NCI-H1694 treated with DMSO at 0.1 percent for 48 hours (cell line): ENCODE results near the gene NOS1AP.

Source experiments
- DNase-seq: peaks from one replicate; lab custom pipeline; 2025; lab: John Stamatoyannopoulos, UW

The NOS1AP gene

DNA sequence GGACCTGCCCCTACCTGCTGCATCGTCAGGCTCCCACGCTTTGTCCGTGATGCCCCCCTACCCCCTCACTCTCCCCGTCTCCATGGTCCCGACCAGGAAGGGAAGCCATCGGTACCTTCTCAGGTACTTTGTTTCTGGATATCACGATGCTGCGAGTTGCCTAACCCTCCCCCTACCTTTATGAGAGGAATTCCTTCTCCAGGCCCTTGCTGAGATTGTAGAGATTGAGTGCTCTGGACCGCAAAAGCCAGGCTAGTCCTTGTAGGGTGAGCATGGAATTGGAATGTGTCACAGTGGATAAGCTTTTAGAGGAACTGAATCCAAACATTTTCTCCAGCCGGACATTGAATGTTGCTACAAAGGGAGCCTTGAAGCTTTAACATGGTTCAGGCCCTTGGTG lies 298.3 kb downstream of the NOS1AP start:
- no peak for DNase-seq

GRCh38 chr1:162368451-162368850 lies 299.0 kb downstream of the NOS1AP start:
- no peak for DNase-seq

- DNase-seq, result no peak
Measured at GRCh38 chr1:162369571-162369970, 300.1 kb downstream of the NOS1AP start.

GRCh38 chr1:162370161-162370560 lies 300.7 kb downstream of the NOS1AP start:
- no peak for DNase-seq

DNA sequence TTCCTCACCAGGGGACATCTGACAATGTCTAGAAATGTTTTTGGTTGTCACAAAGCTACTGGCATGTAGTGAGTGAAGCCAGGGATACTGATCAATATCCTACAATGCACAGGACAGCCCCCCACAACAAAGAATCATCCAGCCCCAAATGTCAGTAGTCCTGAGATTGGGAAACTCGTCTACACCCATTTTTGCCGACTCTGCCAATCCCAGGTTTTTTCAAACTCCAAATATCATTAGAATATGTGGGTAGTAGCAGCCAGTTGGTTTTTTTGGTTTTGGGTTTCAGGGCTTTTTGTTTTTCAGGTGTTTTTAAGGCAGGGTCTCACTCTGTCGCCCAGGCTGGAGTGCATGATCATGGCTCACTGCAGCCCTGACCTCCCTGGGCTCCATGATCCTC lies 301.2 kb downstream of the NOS1AP start:
- no peak for DNase-seq

GRCh38 chr1:162371611-162372010 lies 302.1 kb downstream of the NOS1AP start:
- no peak for DNase-seq

DNA sequence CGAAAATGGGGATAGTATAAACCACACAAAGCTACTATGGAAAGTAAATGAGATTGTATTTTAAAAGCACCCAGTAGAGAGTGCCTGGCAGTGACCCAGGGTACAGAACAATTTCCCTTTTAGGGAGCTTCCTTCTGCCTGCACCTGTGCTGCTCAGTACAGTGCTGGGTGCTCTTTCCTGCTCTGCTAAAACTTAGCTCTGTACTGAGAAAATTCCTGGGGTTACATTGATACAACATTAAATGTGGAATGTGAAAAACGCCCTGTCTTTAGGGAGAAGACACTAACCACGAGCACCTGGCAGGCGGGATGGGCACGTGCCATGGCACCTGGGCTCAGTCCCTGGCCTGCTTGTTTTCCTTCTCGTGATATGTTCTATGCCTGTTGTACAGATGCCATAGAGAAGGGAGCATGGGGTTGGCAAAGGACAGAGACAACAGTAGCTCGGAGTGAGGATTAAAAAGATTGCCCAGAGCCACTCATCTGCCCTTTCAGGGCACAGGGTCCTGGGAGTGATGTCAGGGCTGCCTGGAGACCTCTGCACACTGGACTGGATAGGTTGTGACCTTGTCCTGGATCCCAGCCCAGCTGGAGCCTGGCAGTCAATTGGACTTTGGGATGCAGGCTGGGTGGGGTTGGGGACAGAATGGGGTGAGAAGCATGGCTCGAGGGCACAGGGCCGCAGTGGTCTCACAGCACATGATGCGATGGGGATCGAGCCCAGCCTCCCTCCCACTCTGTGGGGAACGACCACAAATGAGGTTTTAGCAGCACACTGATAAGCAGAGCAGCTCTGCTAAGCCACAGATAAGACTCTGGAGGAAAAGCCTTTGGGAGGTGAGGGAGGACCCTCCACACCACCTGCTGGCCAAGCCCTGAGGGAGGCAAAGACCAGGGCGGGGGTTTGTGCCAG lies 302.9 kb downstream of the NOS1AP start:
- no peak for DNase-seq

DNA sequence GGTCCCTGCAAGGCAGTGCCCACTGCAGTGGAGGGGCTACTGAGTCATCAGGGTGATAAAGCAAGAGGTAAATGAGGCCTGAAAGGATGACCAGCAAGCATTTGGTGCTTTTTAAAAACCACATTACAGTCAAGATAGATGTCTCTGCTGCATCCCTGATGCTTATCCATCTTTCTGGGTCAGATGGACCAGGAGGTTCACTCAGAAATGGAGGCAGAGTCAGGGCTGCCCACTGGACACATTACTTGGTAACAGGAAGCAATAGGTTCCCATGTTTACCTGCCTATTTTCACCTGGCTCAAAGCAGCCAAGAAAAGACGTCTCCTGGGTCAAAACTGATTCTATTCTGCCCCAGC lies 303.6 kb downstream of the NOS1AP start:
- DNase-seq, result no peak

DNA sequence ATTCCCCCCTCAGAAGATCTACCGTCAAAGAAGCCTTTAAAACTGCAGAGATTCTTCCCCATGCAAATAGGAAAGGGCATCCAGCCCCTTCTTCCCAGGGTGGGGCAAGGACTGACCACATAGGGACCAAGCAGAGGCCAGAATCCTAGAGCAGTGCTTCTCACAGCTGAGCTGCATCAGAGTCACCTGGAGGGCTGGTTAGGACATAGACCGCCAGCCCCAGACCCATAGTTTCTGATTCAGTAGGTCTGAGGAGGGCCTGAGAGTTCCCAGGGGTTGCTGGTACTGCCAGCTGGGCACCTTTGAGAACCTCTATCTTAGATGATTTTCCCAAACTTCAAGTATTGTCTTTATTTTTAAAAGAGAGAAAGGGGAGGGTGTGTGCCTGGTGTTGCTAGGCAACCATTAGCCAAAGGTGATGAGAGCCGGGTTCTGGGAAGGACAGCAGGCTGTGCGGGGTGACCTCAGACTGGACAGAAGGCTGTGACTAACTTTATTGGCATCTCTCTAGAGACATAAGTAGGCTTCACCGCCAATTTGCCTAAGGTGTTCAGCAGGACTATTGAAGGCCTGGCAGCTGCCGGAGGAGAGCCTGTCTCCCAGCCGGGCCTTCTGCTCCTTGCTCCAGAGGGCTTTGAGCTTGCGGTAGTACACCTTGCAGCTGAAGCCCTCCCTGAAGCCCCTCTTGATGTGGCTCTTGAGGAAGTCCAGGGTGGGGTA lies 304.2 kb downstream of the NOS1AP start:
- DNase-seq, result no peak

DNA sequence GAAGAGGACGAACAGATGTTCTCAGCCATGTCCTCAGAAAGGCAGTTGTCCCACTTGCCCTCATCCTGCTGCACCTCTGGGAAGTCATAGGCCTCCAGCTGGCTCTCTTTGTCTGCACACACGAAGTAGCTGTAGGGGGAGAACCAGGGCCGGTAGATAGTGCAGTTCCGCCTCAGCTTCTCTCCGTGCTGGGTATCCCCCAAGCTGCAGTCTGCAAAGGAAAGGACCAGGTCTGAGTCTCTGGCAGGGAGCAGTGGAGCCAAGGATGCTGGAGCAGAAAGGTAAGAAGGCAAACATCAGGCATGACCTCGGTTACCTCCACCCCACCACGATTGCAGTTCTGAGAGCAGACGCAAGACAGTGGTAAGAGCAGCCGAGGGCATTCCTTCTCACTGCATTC lies 304.9 kb downstream of the NOS1AP start:
- DNase-seq, result no peak

GRCh38 chr1:162375463-162375862 lies 306.0 kb downstream of the NOS1AP start:
- DNase-seq, result no peak

DNA sequence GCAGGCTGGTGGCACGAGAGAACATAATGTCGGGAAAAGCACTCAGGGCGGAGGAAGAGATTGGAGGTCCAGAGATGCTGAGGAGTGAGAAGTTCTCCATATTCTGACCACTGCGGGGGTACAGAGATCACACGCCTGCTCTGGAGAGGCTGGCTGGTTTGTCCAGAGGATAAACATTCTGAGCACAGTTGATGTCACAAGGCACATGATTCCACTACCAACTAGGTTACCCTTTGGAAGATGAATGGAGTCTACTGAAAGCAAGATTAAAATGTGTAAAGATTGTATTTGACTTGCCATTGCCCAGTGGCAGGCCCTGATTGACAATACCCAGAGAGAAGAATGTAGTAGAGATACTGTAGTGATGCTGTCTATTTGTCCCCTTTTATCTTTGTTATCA lies 307.2 kb downstream of the NOS1AP start, which contains the start of gene SPATA46:
Gene SPATA46 (minus strand): TSS at position 164 of the 400 bp plus-strand sequence. CDS start 64 bp downstream, at position 100.
- DNase-seq, result no peak

GRCh38 chr1:162380061-162380846 lies 310.8 kb downstream of the NOS1AP start:
- no peak for DNase-seq

DNA sequence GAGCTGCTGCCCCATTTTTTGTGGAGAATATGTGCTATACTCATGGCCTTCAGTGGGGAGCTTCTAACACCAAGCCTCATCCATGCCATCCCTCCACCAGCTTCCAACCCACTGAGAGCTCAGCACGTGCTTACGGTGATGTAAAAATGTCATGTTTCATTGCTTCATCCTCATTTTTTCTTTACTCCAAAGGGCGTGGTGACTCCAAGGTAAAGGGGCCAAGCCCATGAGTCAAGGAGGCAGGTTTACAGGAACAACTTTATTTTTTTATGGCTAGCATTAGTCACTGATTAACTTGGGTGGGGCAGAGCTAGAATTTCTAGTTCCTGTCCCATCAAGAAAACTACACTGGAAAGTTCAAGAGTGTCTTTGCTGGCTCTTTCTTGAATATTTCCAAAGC lies 311.9 kb downstream of the NOS1AP start, which contains the start of gene C1orf226:
Gene C1orf226 (plus strand): TSS at position 346 of the 400 bp plus-strand sequence. CDS start 174 bp downstream, outside the sequence.
- DNase-seq, result no peak

DNA sequence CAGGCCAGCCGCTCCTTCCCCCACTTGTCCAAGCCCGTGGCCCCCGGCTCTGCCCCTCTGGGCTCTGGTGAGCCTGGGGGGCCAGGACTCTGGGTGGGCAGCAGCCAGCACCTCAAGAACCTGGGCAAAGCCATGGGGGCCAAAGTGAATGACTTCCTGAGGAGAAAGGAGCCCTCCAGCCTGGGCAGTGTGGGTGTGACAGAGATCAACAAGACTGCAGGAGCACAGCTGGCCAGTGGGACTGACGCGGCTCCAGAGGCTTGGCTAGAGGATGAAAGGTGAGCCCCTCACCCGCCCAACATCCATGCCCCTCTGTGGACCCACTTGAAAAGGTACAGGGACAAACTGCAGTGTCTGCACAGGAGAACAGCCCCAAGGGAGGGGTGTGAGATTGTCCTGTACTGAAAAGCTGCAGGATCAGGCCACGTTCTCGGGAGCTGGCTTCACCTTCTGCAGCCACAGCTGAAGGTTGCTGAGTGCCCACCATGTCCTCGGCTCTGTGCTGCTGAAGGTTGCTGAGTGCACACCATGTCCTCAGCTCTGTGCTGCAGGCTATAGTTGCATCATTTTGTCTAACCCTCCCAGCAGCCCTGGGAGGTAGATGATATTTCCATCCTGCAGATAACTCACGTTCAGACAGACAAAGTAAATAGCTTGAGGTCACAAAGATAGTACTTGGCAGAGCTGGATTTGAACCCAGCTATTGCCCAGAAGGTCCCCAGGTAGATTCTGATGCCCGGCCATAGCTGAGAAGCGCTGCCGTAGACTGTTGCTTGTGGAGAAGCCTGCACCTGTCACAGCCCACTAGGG lies 312.7 kb downstream of the NOS1AP start:
- DNase-seq, result no peak

DNA sequence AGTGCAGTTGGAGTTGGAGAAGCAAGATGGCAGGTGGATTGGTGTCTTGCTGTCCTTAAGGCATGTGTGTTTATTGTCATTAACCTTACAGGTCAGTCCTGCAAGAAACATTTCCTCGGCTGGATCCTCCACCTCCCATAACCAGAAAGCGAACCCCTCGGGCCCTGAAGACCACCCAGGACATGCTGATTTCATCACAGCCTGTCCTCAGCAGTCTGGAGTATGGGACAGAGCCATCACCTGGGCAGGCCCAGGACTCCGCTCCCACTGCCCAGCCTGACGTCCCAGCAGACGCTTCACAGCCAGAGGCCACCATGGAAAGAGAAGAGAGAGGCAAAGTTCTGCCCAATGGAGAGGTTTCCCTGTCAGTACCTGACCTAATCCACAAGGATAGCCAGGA lies 313.6 kb downstream of the NOS1AP start:
- DNase-seq, result no peak

DNA sequence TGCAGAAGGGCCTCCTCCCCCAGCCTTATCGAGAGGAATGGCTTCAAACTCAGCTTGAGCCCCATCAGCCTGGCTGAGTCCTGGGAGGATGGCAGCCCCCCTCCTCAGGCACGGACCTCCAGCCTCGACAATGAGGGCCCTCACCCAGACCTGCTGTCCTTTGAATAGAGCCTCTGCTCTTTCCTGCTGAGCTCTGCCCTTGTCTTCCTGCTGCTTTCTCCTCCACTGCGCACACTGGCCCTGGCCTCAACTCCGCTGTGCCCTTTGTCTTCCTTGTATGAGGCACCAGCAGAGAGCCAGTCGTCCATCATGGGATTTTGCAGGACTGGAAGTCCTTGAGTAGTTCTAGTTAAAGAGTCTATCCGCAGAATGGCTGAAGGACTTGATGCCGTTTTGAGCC lies 314.0 kb downstream of the NOS1AP start:
- DNase-seq, result no peak

DNA sequence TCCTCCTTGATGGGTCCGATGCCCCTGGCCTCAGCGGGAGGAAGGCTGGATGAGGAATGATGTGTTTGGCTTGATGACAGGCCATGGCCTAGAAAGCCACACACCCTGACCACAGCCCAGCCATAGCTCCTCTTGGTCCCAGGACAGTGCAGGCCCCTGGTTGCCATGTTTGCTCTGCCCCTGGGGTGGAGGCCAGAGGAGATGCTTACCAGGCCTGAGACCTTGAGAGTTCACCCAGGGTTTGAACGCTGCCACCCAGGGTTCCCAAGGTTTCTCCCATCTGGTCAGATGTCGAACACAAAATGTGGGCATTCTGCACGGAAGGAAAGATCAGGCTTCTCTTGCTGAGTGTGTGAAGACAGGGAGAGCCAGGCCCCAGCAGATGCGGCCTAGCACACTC lies 314.6 kb downstream of the NOS1AP start:
- no peak for DNase-seq

DNA sequence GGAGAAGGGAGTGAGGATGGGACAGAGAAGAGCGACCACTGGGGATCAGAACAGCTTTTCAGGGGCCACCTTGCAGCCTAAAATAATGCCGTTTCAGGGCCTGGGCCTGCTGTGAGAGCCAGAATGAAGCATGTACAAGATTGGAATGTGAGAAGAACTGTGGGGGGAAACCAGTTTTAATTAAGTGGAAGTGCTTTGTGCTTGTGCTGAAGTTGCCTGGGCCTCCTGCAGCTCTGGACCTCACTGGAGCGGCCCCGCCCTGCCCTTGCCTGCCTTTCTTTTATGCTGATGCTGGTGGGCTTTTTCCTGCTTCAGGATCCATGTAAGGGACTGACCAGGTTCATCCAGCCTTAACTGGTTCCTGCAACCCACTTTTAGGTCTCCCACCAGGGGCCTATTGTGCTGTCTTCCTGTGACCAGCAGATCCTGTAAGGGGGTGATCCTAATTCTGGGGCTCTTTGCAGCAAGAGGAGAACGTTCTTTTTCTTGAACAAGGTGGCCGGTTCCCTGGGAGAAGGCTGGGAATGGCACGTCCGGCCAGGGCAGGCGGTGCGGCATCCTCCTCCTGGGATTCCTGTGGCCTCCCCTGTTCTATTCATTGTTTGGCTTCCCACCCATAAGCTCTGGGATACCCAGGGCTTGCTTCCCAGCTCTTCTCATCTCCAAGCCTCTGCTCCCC lies 315.2 kb downstream of the NOS1AP start:
- no peak for DNase-seq

DNA sequence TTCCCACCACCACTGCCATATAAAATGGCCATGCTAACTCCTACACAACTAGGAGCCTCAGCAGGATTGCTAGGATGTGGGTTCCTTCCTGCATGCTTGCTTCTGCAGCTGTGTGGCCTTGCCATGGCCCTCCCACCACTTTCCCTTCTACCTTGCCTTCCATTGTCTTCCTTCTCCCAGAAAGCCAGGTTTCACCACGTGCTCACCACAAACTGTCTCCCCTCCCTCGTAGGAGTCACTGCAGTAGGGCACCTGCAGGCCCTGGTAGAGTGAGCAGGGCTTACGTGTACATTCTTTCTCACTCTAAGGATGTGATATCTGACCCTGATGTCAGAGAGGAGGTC lies 315.8 kb downstream of the NOS1AP start:
- no peak for DNase-seq

DNA sequence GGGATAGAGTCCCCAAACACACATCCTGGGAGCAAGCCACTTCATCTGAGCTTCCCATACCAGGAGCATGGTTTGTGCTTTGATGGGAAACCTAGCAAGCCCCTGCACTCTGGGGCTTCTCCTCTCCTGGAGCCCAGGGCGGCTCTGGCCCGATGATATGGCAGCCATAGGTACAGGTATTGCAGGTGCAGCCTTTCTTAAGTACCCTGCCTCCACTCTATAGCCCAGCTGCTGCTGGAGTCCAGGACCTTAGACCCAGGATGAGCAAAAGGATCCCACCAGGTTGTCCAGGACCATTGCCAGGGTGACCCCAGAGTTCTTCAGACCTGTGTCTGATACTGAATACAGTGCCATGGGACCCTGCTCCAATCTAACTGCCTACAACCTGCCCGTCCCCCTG lies 316.2 kb downstream of the NOS1AP start:
- no peak for DNase-seq
